Measurements from ENCODE around the gene IGFBP6.

The IGFBP6 gene

DNA sequence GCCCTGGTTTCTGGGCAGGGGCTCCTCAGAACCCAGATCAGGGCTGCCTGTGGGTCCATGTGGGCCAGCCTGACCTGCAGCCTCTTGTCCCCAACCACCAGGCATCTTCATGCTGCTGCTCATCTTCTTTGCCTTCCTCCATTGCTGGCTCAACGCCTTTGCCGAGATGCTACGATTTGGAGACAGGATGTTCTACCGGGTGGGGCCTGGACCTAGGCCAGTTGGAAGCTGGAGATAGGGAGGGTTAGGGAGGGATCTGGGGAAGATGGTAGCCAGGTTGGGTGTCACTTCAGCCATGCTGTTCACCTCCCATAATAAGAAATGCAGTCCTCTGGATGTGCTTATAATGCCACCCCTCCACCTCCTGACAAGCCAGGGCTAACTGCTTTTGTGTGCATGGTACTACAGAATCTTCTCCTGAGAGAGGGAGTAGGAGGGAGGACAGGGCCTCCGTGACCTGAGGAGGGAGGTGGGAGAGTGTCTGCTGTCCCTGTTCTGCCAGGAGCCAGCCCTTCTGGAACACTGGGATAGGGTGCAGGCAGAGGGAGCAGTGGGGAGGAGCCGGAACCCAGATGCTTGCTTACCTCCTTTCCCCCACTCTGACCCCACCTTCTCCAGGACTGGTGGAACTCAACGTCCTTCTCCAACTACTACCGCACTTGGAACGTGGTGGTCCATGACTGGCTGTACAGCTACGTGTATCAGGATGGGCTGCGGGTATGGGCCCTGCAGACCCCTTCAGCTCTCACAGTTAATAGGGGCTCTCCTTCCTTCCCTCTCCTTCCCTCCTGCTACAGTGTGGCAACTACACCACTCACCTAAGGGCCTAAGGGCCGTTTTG is 23.4 kb downstream of the IGFBP6 start:
- no peak for DNase-seq (ENCODE audit: low read depth)

GRCh38 chr12:53122961-53123468 is 25.5 kb downstream of the IGFBP6 start:
- no peak for DNase-seq (ENCODE audit: low read depth)

DNA sequence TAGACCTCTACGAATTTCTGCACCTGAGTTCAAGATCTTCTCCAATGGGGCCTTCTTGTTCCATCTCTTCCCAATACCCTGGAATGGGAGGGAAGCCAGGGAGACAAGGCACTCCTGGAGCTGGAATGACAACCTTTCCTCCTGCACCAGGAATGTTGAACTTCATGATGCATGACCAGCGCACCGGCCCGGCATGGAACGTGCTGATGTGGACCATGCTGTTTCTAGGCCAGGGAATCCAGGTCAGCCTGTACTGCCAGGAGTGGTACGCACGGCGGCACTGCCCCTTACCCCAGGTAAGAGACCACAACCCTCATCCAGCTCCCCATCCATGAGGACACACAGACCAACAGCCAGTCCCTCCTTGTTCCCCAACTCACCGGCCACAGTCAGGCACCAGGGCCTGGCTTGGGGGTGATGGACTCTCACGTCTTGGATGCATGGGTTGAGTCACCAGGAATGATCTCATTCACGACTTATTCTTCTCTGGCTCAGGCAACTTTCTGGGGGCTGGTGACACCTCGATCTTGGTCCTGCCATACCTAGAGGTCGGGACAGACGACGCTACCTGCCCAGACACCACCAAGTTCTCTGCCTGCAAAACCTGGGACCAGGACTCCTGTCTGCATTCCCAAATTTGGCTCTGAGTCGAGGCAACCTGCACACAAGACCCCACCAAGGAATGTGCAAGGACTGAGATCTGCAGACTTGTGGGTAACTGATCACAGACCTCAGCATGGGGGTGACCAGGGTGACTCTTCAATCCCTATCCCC is 26.3 kb downstream of the IGFBP6 start:
- no peak for DNase-seq (ENCODE audit: low read depth)

GRCh38 chr12:53124352-53124723 is 26.9 kb downstream of the IGFBP6 start:
- DNase-seq (ENCODE audit: low read depth), result no peak

GRCh38 chr12:53127169-53127568 is 29.7 kb downstream of the IGFBP6 start:
- no peak for DNase-seq (ENCODE audit: low read depth)

DNA sequence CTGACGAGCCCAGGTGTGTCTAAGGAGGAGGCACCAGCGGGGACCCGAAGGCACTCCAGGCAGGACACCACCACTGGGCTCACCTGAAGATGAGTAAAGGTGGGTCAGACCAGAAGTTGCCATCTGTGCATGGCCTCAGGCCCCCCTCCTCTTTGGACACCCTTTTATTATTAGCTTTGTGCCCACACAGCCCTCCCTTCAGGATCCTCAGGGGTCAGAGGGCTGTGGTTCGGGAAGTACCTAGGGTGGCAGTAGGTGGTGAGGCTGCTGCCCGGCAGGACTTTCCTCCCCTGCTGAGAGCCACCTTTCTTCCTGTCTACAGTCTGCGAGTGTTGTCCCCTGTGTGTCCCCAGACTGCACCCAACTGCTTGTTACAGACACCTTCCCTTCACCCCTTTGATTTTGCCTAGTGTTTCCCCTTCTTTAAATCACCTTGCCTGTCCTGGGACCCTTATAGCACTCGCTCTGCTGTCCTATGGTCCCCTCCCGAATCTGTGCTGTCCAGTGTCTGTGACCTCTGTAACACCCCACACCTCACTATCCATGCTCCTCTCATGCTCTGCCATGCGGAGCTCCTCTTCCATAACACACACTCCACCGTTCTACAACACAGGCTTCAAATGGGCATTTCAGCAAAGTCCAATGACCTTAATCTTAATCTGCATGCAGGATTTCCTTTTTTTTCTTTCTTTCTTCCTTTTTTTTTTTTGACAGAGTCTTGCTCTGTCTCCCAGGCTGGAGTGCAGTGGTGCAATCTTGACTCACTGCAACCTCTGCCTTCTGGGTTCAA is 31.5 kb downstream of the IGFBP6 start:
- DNase-seq (ENCODE audit: low read depth), result no peak

- DNase-seq (ENCODE audit: low read depth), result no peak
Observed at GRCh38 chr12:53131844-53132243, 34.4 kb downstream of the IGFBP6 start.

DNA sequence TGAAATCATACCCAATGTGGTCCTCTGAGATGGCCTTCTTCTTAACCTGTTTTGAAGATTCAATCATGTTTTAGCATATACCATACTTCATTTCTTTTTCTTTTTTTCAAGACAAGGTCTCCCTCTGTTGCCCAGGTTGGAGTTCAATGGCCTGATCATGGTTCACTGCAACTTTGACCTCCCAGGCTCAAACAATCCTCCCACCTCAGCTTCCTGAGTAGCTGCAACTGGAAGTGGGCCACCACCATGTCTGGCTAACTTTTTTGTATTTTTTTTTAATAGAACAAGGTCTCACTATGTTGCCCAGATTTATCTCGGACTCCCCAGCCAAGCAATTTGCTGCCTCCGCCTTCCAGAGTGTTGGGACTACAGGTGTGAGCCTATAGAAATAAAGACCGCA is 36.3 kb downstream of the IGFBP6 start:
- DNase-seq (ENCODE audit: low read depth), result no peak

DNA sequence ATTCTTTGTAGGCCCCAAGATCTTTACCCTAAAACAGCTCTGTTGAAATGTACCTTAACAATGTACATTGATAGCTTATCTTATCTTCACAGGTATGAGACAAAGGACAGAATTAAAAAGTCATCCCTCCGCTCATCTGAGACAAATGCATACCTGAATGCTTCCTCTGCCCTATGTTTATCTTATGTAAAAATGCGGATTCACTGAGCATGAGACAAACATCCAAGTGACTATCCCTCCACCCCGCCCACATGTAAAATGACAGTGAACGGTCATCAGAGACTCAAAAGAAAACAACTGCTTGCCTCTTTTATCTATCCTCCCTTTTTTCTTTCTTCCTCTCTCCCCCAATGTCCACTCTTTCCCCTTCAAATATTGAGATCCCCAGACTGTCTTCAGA is 45.9 kb downstream of the IGFBP6 start:
- no peak for DNase-seq (ENCODE audit: low read depth)

DNA sequence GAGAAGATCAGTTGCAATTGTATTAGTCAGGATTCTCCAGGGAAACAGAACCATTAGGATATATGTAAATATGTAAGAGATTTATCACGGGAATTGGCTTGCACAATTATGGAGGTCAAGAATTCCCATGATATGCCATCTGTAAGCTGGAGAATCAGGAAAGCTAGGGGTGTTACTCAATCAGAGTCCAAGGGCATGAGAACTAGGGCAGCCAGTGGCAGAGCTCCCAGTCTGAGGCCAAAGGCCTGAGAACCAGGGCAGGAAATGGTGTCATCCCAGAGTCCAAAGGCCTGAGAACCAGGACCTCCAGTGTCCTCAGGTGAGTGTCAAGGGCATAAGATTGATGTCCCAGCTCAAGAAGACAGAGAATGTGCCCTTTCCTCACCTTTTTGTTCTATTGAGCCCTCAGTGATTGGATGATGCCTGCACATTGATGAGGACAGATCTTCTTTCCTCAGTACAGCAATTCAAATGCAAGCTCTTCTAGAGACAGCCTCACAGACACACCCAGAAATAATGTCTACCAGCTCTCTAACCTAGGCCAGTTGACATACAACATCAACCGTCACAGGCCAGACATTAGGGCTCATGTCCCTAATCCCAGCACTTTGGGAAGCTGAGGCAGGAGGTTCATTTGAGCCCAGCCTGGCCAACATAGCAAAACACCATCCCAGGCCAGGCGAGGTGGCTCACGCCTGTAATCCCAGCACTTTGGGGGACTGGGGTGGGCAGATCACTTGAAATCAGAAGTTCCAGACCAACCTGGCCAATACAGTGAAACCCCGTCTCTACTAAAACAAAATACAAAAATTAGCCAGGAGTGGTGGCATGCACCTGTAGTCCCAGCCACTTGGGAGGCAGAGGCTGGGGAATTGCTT is 48.2 kb downstream of the IGFBP6 start:
- DNase-seq (ENCODE audit: low read depth), result no peak

DNA sequence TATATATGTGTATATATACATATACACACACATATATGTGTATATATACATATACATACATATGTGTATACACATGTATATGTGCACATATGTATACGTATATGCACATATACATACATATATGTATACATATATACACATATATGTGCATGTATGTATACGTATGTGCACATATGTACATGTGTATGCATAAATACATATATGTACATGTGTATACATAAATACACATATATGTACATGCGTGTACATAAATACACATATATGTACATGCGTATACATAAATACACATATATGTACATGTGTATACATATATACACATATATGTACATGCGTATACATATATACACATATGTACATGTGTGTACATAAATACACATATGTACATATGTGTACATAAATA is 49.7 kb downstream of the IGFBP6 start:
- DNase-seq (ENCODE audit: low read depth), result no peak

GRCh38 chr12:53147653-53148052 is 50.2 kb downstream of the IGFBP6 start:
- no peak for DNase-seq (ENCODE audit: low read depth)

DNA sequence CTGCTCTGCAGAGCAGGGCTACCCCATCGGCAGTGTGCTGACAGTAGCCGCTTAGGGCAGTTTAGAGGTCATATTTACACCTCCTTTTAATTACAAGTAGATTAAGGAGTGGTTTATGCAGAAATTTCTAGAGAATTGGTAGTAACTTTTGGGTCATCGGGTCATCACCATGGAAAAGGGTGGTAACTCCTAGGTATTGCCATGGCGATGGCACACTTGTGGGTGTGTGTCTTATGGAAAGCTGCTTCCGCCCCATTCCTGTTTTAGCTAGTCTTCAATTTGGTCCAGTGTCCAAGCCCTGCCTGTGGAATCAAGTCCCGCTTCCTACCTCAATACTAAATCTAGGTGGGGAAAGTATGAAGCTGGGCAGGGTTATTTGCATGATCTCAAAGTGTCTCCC is 53.6 kb downstream of the IGFBP6 start:
- DNase-seq (ENCODE audit: low read depth), result no peak
